Lower lobe of right lung (tissue), 2 donors: ENCODE data around the gene MRPS10. TPM values are rescaled to one million over a fixed set of nuclear protein-coding genes. Genes with fewer than 3 reads are reported as not detected.
A peak's percentile ranks its signal among the peaks of the same experiment; 100 is the strongest.

Experiments used
- ATAC-seq, 2 donors: fragments of 200-7000 bp; cut with Tn5 transposase; one replicate each; pipeline ENCODE4 v1.9.1; 2020 to 2022; ENCODE audit warnings: mild to moderate bottlenecking in 2 of 2, moderate library complexity in 2 of 2
- DNase-seq: peaks from one replicate; pipeline ENCODE4 v3.0.0-alpha.2; 2020
- H3K27ac ChIP-seq: fragments of 200-600 bp; one replicate; pipeline ENCODE4 v1.8.0; 2022
- H3K27me3 ChIP-seq: fragments of 200-600 bp; one replicate; pipeline ENCODE4 v1.8.0; 2022; ENCODE audit warnings: low read depth
- H3K36me3 ChIP-seq: fragments of 200-600 bp; one replicate; pipeline ENCODE4 v1.8.0; 2022; ENCODE audit warnings: mild to moderate bottlenecking
- H3K4me1 ChIP-seq: fragments of 200-600 bp; one replicate; pipeline ENCODE4 v1.8.0; 2022
- H3K4me3 ChIP-seq: fragments of 200-600 bp; one replicate; pipeline ENCODE4 v1.8.0; 2022; ENCODE audit warnings: mild to moderate bottlenecking
- H3K9me3 ChIP-seq: fragments of 200-600 bp; one replicate; pipeline ENCODE4 v1.8.0; 2022
- intact Hi-C: fragments of 100-400 bp; cut with DNase I; formaldehyde crosslinking; loops from one replicate; pipeline ENCODE4 v1.11.0; 2022
- total RNA-seq: library from RNA; stranded (reverse); fragmentation: NEBNext Ultra II Directional; extraction: Animal tissue kit (Norgen Biotek cat#: 25700); gene quantifications from one replicate; pipeline ENCODE4 v1.2.1, GENCODE V29; 2021
- TF ChIP-seq, protein P1 (sequence below): fragments of 200-600 bp; IDR thresholded peaks from one replicate; pipeline ENCODE4 v1.8.0; 2022; ENCODE audit warnings: antibody characterized with exemption, mild to moderate bottlenecking
- donor health status: DM: no; HTN: yes; CAD: no; lungs with severe emphysema.

Gene MRPS10
- total RNA-seq, 1 donor from 2014 or later: 23.6 TPM

GRCh38 chr6:42257063-42257462 is 39.4 kb upstream of the MRPS10 start:
- Histone ChIP-seq H3K27ac (no peak overlapping the region), H3K9me3 (no peaks in the 10 kb centered on the region), H3K27me3 (no peaks in the 10 kb centered on the region), H3K4me3 (no peak overlapping the region), H3K36me3 (peaks cover 23% of the 10 kb centered on the region), H3K4me1 (peaks cover 24% of the 10 kb centered on the region)
- no peak for ATAC-seq
- no peak for DNase-seq
- TF ChIP-seq, protein P1, sequence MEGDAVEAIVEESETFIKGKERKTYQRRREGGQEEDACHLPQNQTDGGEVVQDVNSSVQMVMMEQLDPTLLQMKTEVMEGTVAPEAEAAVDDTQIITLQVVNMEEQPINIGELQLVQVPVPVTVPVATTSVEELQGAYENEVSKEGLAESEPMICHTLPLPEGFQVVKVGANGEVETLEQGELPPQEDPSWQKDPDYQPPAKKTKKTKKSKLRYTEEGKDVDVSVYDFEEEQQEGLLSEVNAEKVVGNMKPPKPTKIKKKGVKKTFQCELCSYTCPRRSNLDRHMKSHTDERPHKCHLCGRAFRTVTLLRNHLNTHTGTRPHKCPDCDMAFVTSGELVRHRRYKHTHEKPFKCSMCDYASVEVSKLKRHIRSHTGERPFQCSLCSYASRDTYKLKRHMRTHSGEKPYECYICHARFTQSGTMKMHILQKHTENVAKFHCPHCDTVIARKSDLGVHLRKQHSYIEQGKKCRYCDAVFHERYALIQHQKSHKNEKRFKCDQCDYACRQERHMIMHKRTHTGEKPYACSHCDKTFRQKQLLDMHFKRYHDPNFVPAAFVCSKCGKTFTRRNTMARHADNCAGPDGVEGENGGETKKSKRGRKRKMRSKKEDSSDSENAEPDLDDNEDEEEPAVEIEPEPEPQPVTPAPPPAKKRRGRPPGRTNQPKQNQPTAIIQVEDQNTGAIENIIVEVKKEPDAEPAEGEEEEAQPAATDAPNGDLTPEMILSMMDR: no peak
- intact Hi-C loops: no loop called here

- Histone ChIP-seq H3K27me3 (no peaks in the 10 kb centered on the region), H3K27ac (no peak overlapping the region), H3K9me3 (no peaks in the 10 kb centered on the region), H3K36me3 (peaks cover 23% of the 10 kb centered on the region), H3K4me3 (no peak overlapping the region), H3K4me1 (peaks cover 11% of the 10 kb centered on the region)
- DNase-seq (no peak), ATAC-seq (no peak)
- intact Hi-C loops: no loop called here
- TF ChIP-seq, protein P1: no peak
These were observed 37.4 kb upstream of the MRPS10 start for GRCh38 chr6:42255050-42255449.

- Histone ChIP-seq H3K9me3 (no peaks in the 10 kb centered on the region), H3K4me3 (no peak overlapping the region), H3K36me3 (peaks cover 23% of the 10 kb centered on the region), H3K4me1 (peaks cover 11% of the 10 kb centered on the region), H3K27me3 (no peaks in the 10 kb centered on the region), H3K27ac (no peak overlapping the region)
- no peak for ATAC-seq
- intact Hi-C loops: no loop called here
- TF ChIP-seq, protein P1: no peak
- no peak for DNase-seq
These were observed 36.8 kb upstream of the MRPS10 start for GRCh38 chr6:42254505-42254904.

GRCh38 chr6:42251911-42252637 is 34.4 kb upstream of the MRPS10 start:
- Histone ChIP-seq H3K27me3 (no peaks in the 10 kb centered on the region), H3K36me3 (peaks cover 23% of the 10 kb centered on the region), H3K4me3 (no peak overlapping the region), H3K4me1 (peaks cover 11% of the 10 kb centered on the region), H3K9me3 (no peaks in the 10 kb centered on the region), H3K27ac (no peak overlapping the region)
- intact Hi-C loops: no loop called here
- ATAC-seq (peak; percentile 52 to 53), DNase-seq (no peak)
- TF ChIP-seq, protein P1: no peak

DNA sequence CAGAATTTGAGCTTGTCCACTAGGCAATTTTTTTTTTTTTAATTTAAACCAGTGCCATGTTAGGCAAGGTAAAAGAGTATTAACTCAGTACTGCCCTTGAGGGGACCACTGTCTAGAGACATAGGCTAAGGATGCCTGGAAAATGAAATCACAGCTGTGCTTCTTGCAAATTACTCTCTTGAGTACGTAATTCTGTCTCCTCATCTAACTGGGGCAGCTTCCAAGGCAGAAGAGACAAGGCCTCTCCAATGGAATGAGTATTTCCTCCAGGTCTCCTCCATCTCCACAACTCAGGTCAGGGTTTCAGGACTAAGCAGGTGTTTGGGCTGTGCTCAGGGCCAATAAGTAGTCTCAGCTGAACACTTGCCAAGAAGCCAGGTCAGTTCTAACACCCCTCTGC is 33.8 kb upstream of the MRPS10 start:
- intact Hi-C loops: no loop called here
- DNase-seq: no peak
- H3K27ac ChIP-seq: no peak overlapping the region

More for the DNA sequence above, 33.8 kb upstream of the MRPS10 start:
- peak in 1 of 2 donors; percentile 18 for ATAC-seq
- Histone ChIP-seq H3K27me3 (no peaks in the 10 kb centered on the region), H3K36me3 (peaks cover 18% of the 10 kb centered on the region), H3K4me3 (no peak overlapping the region), H3K9me3 (no peaks in the 10 kb centered on the region), H3K4me1 (peaks cover 11% of the 10 kb centered on the region)
- TF ChIP-seq, protein P1: no peak
